Natural killer cell (primary cell): ENCODE data around the gene DENND1A. TPM values are rescaled to one million over a fixed set of nuclear protein-coding genes. Genes with fewer than 3 reads are reported as not detected.
"Not testable (repeated sequence)": the region's sequence is repeated elsewhere in the genome, so short reads cannot be mapped to it uniquely, and the experiment has no call there.

ENCODE experiments used
- ATAC-seq, 3 donors: fragments of 150-1000 bp in 2 of 3; fragments of 200-7000 bp in 1 of 3; cut with Tn5 transposase; 1 replicate in 1 of 3; 2 replicates in 2 of 3; pipeline ENCODE4 v1.10.0; 2021; ENCODE audit warnings: mild to moderate bottlenecking in 2 of 3, moderate library complexity in 2 of 3
- DNase-seq, 2 donors: peaks; one replicate each; pipeline versions ENCODE4 v3.0.0 to v3.0.0-alpha.2; 2013 to 2021; ENCODE audit warnings: mixed read lengths in 1 of 2
- H3K27ac ChIP-seq: one replicate; pipeline ENCODE4 v1.5.1; 2013; ENCODE audit warnings: mild to moderate bottlenecking, low read length
- H3K27me3 ChIP-seq: one replicate; pipeline ENCODE4 v1.6.1; 2013; ENCODE audit warnings: low read length; ENCODE audit not compliant: control insufficient read depth, insufficient read depth
- H3K36me3 ChIP-seq: one replicate; pipeline ENCODE4 v1.6.1; 2013; ENCODE audit warnings: low read length; ENCODE audit not compliant: control insufficient read depth, insufficient read depth
- H3K4me1 ChIP-seq: one replicate; pipeline ENCODE4 v1.6.1; 2013; ENCODE audit warnings: low read length; ENCODE audit not compliant: control insufficient read depth, insufficient read depth
- H3K4me3 ChIP-seq: one replicate; pipeline ENCODE4 v1.5.1; 2013; ENCODE audit warnings: low read length
- H3K9me3 ChIP-seq: one replicate; pipeline ENCODE4 v1.6.1; 2013; ENCODE audit warnings: low read length; ENCODE audit not compliant: control insufficient read depth, insufficient read depth
- H3K27ac Mint-ChIP-seq, 2 donors: one replicate each; pipeline ENCODE4 v1.8.0; 2022; ENCODE audit warnings: mild to moderate bottlenecking in 2 of 2, mixed read lengths in 2 of 2, moderate library complexity in 1 of 2
- H3K27me3 Mint-ChIP-seq, 2 donors: one replicate each; pipeline ENCODE4 v1.8.0; 2022; ENCODE audit warnings: low read depth in 2 of 2, mixed read lengths in 2 of 2
- H3K36me3 Mint-ChIP-seq: one replicate; pipeline ENCODE4 v1.8.0; 2022; ENCODE audit warnings: mixed read lengths
- H3K4me1 Mint-ChIP-seq, 2 donors: one replicate each; pipeline ENCODE4 v1.8.0; 2022; ENCODE audit warnings: mixed read lengths in 2 of 2
- H3K4me3 Mint-ChIP-seq: one replicate; pipeline ENCODE4 v1.8.0; 2022; ENCODE audit warnings: mild to moderate bottlenecking, moderate library complexity, mixed read lengths
- H3K9me3 Mint-ChIP-seq, 2 donors: one replicate each; pipeline ENCODE4 v1.8.0; 2022; ENCODE audit warnings: mixed read lengths in 2 of 2
- CTCF ChIP-seq: fragments of 200-600 bp; IDR thresholded peaks from one replicate; pipeline ENCODE4 v1.8.0; 2022; ENCODE audit warnings: antibody characterized with exemption
- WGBS: methylation state at CpG from one replicate; pipeline ENCODE4 v1.1.7; 2013; ENCODE audit warnings: missing lambda C conversion rate; ENCODE audit not compliant: insufficient coverage; 5-methylcytosine and 5-hydroxymethylcytosine counted together
- intact Hi-C: fragments of 100-400 bp; cut with micrococcal nuclease; formaldehyde crosslinking; loops from one replicate; pipeline ENCODE4 v1.14.2; 2022
- total RNA-seq, 4 donors: library from RNA; stranded (reverse); fragments of 120-200 nt in 1 of 4; gene quantifications; one replicate each; pipeline versions ENCODE4 v1.2.3 to v1.2.4, GENCODE V29; 2013 to 2022

The DENND1A gene
- total RNA-seq, 3 donors from 2014 or later (not counting 1 experiment from before 2014, with no cell fraction given): 27.8 to 37.6 (median 30.9) TPM

- TF ChIP-seq CTCF: no peak
- no peak overlapping the region for H3K4me3 Mint-ChIP-seq
- no peaks in the 10 kb centered on the region for H3K9me3 Mint-ChIP-seq
- no peak for ATAC-seq
- H3K27ac ChIP-seq: no peak overlapping the region
- no peaks in the 10 kb centered on the region for H3K27me3 ChIP-seq
- H3K36me3 Mint-ChIP-seq: no peaks in the 10 kb centered on the region
- H3K4me1 ChIP-seq: no peaks in the 10 kb centered on the region
- no peak for DNase-seq
- H3K4me1 Mint-ChIP-seq: peaks cover 3 to 5% of the 10 kb centered on the region in 2 donors
- H3K9me3 ChIP-seq: no peaks in the 10 kb centered on the region
- no peaks in the 10 kb centered on the region for H3K36me3 ChIP-seq
- no peaks in the 10 kb centered on the region for H3K27me3 Mint-ChIP-seq
- no peak overlapping the region for H3K4me3 ChIP-seq
- 93% methylated on average over 5 of the region's 6 CpGs for WGBS
- H3K27ac Mint-ChIP-seq: no peak overlapping the region
- intact Hi-C loops: no loop called here
Observed at GRCh38 chr9:123912167-123912897, 17.6 kb downstream of the DENND1A start.

GRCh38 chr9:123911024-123911423 is 18.9 kb downstream of the DENND1A start:
- no peaks in the 10 kb centered on the region for H3K4me1 ChIP-seq
- no CpG with 5 or more reads among the region's 1 CpG for WGBS
- no peak overlapping the region for H3K4me3 Mint-ChIP-seq
- H3K4me1 Mint-ChIP-seq: peaks cover 3 to 5% of the 10 kb centered on the region in 2 donors
- no peak for TF ChIP-seq CTCF
- H3K36me3 ChIP-seq: no peaks in the 10 kb centered on the region
- DNase-seq: no peak
- no peaks in the 10 kb centered on the region for H3K27me3 Mint-ChIP-seq
- H3K27me3 ChIP-seq: no peaks in the 10 kb centered on the region
- intact Hi-C loops: no loop called here
- H3K4me3 ChIP-seq: no peak overlapping the region
- no peaks in the 10 kb centered on the region for H3K9me3 Mint-ChIP-seq
- H3K27ac ChIP-seq: no peak overlapping the region
- H3K9me3 ChIP-seq: no peaks in the 10 kb centered on the region
- ATAC-seq: no peak
- H3K36me3 Mint-ChIP-seq: no peaks in the 10 kb centered on the region
- H3K27ac Mint-ChIP-seq: no peak overlapping the region

GRCh38 chr9:123909192-123909591 is 20.7 kb downstream of the DENND1A start:
- H3K27me3 ChIP-seq, H3K36me3 ChIP-seq, H3K36me3 Mint-ChIP-seq, intact Hi-C loops, H3K9me3 Mint-ChIP-seq, H3K4me3 ChIP-seq, H3K27me3 Mint-ChIP-seq, DNase-seq, H3K27ac Mint-ChIP-seq, H3K4me1 Mint-ChIP-seq, ATAC-seq, H3K27ac ChIP-seq, H3K9me3 ChIP-seq, H3K4me3 Mint-ChIP-seq, H3K4me1 ChIP-seq: not testable (repeated sequence)
- no CpG with 5 or more reads among the region's 4 CpGs for WGBS

GRCh38 chr9:123903550-123903949 is 26.4 kb downstream of the DENND1A start:
- H3K27me3 ChIP-seq, ATAC-seq, H3K4me1 ChIP-seq, H3K4me3 Mint-ChIP-seq, H3K36me3 ChIP-seq, H3K27ac Mint-ChIP-seq, intact Hi-C loops, H3K9me3 Mint-ChIP-seq, H3K27me3 Mint-ChIP-seq, H3K4me3 ChIP-seq, H3K9me3 ChIP-seq, H3K27ac ChIP-seq, DNase-seq: not testable (repeated sequence)
- Mint-ChIP-seq H3K36me3 (peaks cover 14% of the 10 kb centered on the region), H3K4me1 (peaks cover 11 to 14% of the 10 kb centered on the region in 2 donors)
- WGBS: 96% methylated on average over 13 of the region's 18 CpGs
